SU-DHL-6 (cell line): Measurements from ENCODE around the gene PALLD.

Experiments used
- H2AFZ ChIP-seq: fragments of 200-600 bp; sonication (generic); 2 replicates; pipeline ENCODE4 v1.6.1; 2014; ENCODE audit warnings: low read depth, mild to moderate bottlenecking, moderate library complexity, mixed read lengths, antibody characterized with exemption, low read length; ENCODE audit not compliant: severe bottlenecking
- H3F3A ChIP-seq: fragments of 200-600 bp; shearing (Covaris generic); 2 replicates; pipeline ENCODE4 v1.6.0; 2016; ENCODE audit warnings: antibody characterized with exemption, mild to moderate bottlenecking; ENCODE audit not compliant: insufficient read depth
- H3K27ac ChIP-seq: fragments of 200-600 bp; sonication (generic); 2 replicates; pipeline ENCODE4 v1.5.1; 2016; ENCODE audit warnings: low read depth, mild to moderate bottlenecking, low read length, moderate library complexity, mixed read lengths
- H3K27me3 ChIP-seq: fragments of 200-600 bp; sonication (generic), shearing (Covaris generic); 2 replicates; pipeline ENCODE4 v1.6.0; 2014; ENCODE audit warnings: mild to moderate bottlenecking, low read length
- H3K36me3 ChIP-seq: fragments of 200-600 bp; sonication (generic); 2 replicates; pipeline ENCODE4 v1.6.1; 2014; ENCODE audit warnings: mild to moderate bottlenecking, low read length, mixed read lengths
- H3K4me2 ChIP-seq: fragments of 300-600, 200-600 bp; shearing (Covaris generic), sonication (generic); 2 replicates; pipeline ENCODE4 v1.6.0; 2014; ENCODE audit warnings: low read length, low read depth, mild to moderate bottlenecking; ENCODE audit not compliant: poor library complexity, severe bottlenecking
- H3K4me3 ChIP-seq: fragments of 200-600 bp; sonication (generic); 2 replicates; pipeline ENCODE4 v1.5.1; 2014; ENCODE audit warnings: antibody characterized with exemption, low read length, mild to moderate bottlenecking, mixed read lengths; ENCODE audit not compliant: insufficient read depth, poor library complexity, severe bottlenecking
- H3K79me2 ChIP-seq: fragments of 200-600 bp; sonication (generic); 2 replicates; pipeline ENCODE4 v1.6.1; 2014; ENCODE audit warnings: mild to moderate bottlenecking, low read length, moderate library complexity; ENCODE audit not compliant: insufficient read depth
- H3K9ac ChIP-seq: fragments of 200-600 bp; sonication (generic); 2 replicates; pipeline ENCODE4 v1.7.0; 2014; ENCODE audit warnings: mild to moderate bottlenecking, low read length
- H3K9me2 ChIP-seq: fragments of 200-600 bp; sonication (generic); replicated peaks from 2 replicates; pipeline ENCODE4 v1.6.1; 2014; ENCODE audit warnings: low read length; ENCODE audit not compliant: insufficient read depth
- H3K9me3 ChIP-seq: fragments of 200-600 bp; sonication (generic); 2 replicates; pipeline ENCODE4 v1.6.1; 2014; ENCODE audit warnings: low read length, mixed read lengths; ENCODE audit not compliant: insufficient read depth
- H4K20me1 ChIP-seq: fragments of 200-600 bp; sonication (generic); 2 replicates; pipeline ENCODE4 v1.6.1; 2014; ENCODE audit warnings: low read depth, mild to moderate bottlenecking, antibody characterized with exemption, low read length, moderate library complexity, mixed read lengths
- CTCF ChIP-seq: fragments of 200-600 bp; sonication (generic); IDR thresholded peaks from one replicate; pipeline ENCODE4 v1.5.1; 2017; ENCODE audit warnings: antibody characterized with exemption, mild to moderate bottlenecking, low read length, moderate library complexity; ENCODE audit not compliant: insufficient read depth, poor library complexity, severe bottlenecking
- EZH2phosphoT487 ChIP-seq: fragments of 200-600 bp; sonication (generic), shearing (Covaris generic); conservative IDR thresholded peaks from 2 replicates; pipeline ENCODE4 v1.6.1; 2018; ENCODE audit warnings: mild to moderate bottlenecking, antibody characterized with exemption, low read length, moderate library complexity, mixed read lengths

Gene PALLD

GRCh38 chr4:168884251-168885124, 387.6 kb downstream of the PALLD start:
- Histone ChIP-seq H3K27me3 (no peaks in the 10 kb centered on the region), H2AFZ (no peak overlapping the region), H3K79me2 (no peaks in the 10 kb centered on the region), H3K27ac (no peak overlapping the region), H3K9ac (no peak overlapping the region), H3K4me3 (no peak overlapping the region), H4K20me1 (no peaks in the 10 kb centered on the region), H3K9me3 (no peaks in the 10 kb centered on the region), H3F3A (no peaks in the 10 kb centered on the region), H3K4me2 (no peak overlapping the region), H3K9me2 (no peaks in the 10 kb centered on the region), H3K36me3 (no peaks in the 10 kb centered on the region)
- TF ChIP-seq EZH2phosphoT487 (no peak), CTCF (no peak)

DNA sequence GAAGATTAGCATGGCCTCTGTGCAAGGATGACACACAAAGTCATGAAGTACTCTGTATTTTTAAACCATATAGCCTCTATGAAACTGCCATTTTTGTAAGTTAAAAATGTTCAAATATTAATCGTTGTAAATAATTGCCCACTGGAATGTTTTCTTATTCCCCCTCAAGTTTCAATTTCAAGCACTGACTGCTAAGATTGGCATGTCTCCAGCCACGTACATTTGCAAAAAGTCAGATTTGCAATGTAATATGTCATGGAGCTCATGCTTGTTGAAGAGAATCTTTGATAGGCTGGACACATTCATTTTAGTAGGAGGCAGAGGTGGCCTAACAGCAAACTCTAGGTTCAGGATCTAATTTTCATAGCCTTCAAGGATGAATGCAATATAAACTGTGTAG, 388.5 kb downstream of the PALLD start:
- no peaks in the 10 kb centered on the region for H3K79me2 ChIP-seq
- no peaks in the 10 kb centered on the region for H3K36me3 ChIP-seq
- H2AFZ ChIP-seq, result no peak overlapping the region
- no peak overlapping the region for H3K4me3 ChIP-seq
- TF ChIP-seq EZH2phosphoT487 (no peak), CTCF (no peak)
- H4K20me1 ChIP-seq, result no peaks in the 10 kb centered on the region
- no peaks in the 10 kb centered on the region for H3K9me3 ChIP-seq
- no peak overlapping the region for H3K9ac ChIP-seq
- no peak overlapping the region for H3K27ac ChIP-seq
- H3K9me2 ChIP-seq, result no peaks in the 10 kb centered on the region
- H3F3A ChIP-seq, result no peaks in the 10 kb centered on the region
- H3K4me2 ChIP-seq, result no peak overlapping the region
- no peaks in the 10 kb centered on the region for H3K27me3 ChIP-seq

DNA sequence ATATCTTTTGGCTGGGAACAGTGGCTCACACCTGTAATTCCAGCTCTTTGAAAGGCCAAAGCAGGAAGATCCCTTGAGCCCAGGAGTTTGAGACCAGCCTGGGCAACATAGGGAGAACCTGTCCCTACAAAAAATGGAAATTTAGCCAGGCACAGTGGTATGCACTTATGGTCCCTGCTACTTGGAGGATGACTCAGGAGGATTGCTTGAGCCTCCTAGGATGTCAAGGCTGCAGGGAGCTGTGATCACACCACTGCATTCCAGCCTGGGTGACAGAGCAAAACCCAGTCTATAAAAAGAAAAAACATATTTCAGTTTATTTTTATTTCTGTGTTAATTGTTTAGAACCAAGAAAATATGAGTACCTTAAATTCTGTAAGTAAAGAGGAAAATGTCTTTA, 389.5 kb downstream of the PALLD start:
- Histone ChIP-seq H3K9me2 (no peaks in the 10 kb centered on the region), H3K9ac (no peak overlapping the region), H3K36me3 (no peaks in the 10 kb centered on the region), H3K27ac (no peak overlapping the region), H4K20me1 (no peaks in the 10 kb centered on the region), H3K27me3 (no peaks in the 10 kb centered on the region), H3K79me2 (no peaks in the 10 kb centered on the region), H3F3A (no peaks in the 10 kb centered on the region), H3K4me2 (no peak overlapping the region), H3K9me3 (no peaks in the 10 kb centered on the region), H2AFZ (no peak overlapping the region), H3K4me3 (no peak overlapping the region)
- TF ChIP-seq EZH2phosphoT487 (no peak), CTCF (no peak)
